NCI-H1694 treated with DMSO at 0.1 percent for 48 hours (cell line): ENCODE results near the gene CNTNAP4.

ENCODE experiments used
- DNase-seq: peaks from one replicate; lab custom pipeline; 2025; lab: John Stamatoyannopoulos, UW

Gene CNTNAP4

DNA sequence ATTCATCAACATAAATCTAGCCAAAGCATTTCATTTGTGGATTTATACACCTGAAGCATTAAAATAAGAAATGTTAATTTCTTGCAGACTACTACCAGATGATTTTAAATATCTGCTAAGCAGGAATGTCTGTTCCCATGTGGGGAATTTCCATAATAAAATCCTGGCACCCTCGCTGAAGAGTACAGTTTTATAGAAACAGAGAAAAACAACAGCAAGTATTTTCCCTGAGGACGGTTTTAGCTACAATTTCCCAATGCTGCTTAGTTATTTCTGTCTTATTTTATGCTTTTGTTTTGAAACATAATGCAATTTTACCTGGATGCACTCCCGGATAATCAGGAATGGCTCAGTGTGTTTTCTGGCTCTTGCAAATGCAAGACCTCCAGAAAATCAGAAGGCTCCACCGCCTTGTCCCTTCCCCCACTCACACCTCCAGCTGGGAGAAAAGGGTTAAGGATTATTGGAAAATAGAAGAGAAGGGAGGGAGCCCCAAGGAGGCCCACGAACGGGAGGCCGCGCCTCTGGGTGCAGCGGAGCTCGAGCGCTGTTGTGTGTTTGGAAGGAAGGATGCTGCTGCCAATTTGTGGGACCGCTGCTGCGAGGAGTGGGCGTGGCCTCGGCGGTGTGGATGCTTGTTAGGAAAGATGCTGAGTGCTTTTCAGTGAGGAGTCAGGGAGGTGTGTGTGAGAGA is at the start of gene CNTNAP4:
Gene CNTNAP4 (plus strand): TSS at position 657 of the 694 bp plus-strand sequence. CDS start 262 bp downstream, outside the sequence.
- peak; percentile 21 for DNase-seq

DNA sequence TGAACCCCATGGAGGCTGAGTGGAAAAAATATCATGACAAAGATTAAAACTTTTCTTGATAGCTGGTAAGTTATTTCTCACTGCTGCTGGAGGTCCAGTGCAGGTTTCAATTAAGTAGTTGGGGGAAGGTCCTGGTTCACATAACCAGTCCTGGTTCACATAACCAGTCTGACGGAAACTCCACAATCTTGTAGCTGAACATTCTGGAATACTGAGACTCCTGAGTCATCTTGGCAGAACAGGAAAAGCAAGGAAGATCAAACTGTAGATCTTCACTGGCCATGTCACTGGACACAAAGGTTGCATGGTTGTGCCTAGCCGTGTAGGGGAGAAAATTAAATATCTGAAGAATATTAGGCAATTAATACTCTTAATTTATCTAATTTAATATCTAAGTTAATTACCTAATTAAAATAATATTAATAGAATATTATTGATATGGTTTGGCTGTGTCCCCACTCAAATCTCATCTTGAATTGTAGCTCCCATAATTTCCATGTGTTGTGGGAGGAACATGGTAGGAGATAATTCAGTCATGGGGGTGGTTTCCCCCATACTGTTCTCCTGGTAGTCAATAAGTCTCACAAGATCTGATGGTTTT is 48.6 kb upstream of the CNTNAP4 start:
- no peak for DNase-seq

- no peak for DNase-seq
Measured at GRCh38 chr16:76232704-76233103, 44.5 kb upstream of the CNTNAP4 start.

DNA sequence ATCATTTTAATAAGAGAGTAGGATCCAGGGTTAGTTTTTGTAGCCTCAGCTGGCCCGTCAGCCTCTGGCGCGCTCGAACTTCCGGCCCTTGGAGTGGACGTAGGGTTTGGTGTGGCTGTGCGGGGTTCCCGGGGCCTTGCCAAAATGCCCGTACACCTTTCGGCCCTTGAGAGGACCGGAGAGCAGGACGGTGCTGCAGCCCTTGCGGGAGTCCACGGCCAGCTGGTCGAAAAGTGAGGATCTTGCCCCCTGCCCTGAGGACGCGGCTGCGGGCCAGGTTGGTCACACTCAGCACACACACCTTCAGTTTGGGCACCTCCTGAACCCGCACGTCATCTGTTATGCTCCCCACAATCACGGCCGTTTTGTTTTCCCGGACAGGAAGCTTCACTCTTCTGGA is 42.2 kb upstream of the CNTNAP4 start:
- DNase-seq: no peak

DNA sequence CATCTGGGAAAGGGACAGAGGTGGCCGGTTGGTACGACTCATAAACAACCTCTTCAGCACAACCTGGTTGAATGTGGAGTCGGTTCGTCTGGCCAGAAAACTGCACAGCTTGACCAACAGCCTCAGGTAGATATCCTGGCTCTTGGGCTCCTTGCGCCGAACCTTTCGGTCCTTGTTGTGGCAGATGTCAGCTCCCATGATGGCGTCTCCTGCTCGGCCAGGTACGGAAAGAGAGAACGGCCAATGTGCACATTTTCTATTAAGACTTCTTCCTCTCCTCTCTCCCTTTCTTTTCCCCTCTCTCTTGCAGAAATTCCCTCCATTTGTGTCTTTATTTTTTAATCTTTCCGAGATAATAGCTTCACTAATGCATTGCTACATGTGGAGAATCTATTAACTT is 41.8 kb upstream of the CNTNAP4 start:
- DNase-seq: no peak

- no peak for DNase-seq
Measured at GRCh38 chr16:76237471-76237870, 39.7 kb upstream of the CNTNAP4 start.

GRCh38 chr16:76241755-76242154 is 35.4 kb upstream of the CNTNAP4 start:
- no peak for DNase-seq

DNA sequence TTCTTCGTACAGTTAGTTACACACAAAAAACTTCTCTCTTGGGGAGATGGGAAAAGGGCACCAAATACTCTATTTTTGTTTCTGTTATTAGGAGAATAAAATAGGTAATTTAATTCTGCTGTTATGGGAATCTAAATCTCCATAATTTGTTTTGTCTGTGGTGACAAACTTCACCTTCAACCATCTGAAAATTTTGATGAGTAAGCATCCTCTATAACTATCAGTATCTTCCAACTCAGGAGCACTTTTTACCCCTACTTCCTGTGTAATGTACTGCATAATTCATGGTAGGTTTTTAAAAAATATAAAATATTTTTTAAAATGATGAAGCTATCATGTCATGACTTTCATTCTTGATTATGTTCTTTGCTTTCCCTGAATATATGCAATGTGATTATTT is 33.6 kb upstream of the CNTNAP4 start:
- no peak for DNase-seq

DNA sequence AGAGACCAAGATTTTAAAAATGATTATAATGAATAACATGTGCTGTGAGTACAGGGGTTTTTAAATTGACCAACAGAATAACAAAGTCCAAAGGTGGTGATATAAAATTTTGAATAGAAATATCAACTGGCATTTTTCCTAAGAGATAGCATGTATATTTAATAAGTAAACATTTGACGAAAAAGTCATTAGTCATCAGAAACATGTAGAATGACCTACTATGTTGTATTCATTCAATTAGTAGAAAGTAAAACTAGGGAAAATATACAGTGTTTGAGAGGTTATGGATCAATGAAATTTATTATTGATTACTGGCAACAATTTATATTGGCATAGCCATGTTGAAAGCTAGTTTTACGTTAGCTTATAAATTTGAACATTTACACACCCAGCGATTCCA is 30.6 kb upstream of the CNTNAP4 start:
- DNase-seq: no peak

DNA sequence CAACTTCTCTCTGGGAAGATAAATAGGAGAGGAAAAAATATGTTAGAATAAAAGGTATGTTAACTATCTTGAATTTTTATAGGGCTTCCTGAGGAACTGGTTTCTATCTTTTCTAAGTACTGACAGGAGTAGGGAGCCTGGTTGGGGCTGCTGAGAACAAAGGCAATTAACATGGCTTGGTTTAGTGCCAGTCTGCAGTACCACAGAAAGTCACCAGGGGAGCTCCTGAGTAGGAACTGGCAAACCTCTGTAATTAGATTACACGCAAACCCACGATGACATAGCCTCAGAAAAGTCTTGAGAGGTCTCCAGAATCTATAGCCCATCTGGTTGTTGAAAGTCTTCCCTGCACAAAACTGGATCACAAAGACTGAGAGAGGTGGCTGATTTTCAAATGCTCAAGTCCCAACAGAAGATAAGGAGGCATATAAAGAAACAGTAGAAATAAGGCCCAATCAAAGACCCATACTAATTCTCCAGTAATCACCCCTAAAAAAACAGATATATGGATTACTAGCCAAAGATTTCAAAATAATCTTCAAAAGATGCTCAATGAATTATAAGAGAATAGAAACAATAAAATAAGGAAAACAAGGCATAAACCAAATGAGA is 11.7 kb upstream of the CNTNAP4 start:
- no peak for DNase-seq

- no peak for DNase-seq
Measured at GRCh38 chr16:76268824-76269223, 8.4 kb upstream of the CNTNAP4 start.

- DNase-seq: no peak
Measured at GRCh38 chr16:76277460-76278030, 344 bp downstream of the CNTNAP4 start.

DNA sequence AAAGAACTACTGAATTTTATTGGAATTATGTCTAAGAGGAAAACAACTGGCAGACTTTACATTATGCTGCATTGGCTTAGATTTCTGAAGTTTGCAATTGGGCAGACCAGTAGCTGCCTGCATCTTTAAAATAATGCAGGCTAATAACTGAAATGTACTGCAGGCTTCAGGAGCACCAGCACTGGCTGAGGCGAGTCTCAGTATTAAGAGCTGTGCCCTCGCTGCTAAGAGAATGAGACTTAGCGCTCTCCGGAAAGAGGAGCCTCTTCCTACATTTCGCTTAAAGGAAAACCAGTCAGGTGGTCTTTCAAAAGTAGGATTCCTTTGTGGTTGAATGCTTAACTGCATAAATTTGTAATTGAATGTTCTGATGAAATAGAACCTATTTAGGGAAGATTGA is 885 bp downstream of the CNTNAP4 start:
- DNase-seq: no peak

DNA sequence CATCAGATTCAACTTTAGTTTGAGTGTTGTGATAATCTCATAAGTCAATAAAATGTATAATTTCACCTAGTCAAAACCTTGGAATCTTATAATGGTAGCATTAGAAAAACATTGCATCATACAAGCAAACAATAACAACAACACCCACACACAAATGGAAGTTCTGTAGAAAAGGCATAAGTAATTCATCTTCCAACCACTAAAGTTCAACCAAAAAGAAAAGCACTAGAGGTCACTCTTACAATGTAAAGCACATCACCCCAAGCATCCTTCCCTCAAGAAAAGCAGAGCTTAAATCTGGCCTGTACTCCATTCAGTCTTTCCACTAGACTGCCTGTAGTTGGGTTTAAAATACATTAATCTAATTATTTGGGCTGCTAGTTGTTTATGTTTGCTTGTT is 1.8 kb downstream of the CNTNAP4 start:
- DNase-seq: peak; percentile 71

- DNase-seq: no peak
Measured at GRCh38 chr16:76280421-76281215, 3.4 kb downstream of the CNTNAP4 start.

DNA sequence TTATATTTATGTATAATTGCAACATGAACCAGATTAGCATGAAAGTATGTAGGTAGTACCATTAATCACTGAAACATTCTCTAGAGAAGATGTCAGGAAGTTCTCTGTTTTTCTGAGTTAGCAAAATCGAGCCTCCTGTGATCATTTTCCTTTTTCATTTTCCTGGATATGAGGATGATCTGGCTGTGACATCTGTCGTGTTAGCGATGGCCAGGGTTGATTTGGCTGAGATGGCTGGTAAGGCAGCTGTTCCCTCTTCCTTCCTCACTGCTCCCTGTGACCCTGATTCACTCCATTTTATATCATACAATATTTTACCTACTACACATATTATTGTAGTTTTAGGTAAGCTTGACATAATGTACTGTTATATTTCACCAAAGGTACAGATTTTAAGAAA is 10.3 kb downstream of the CNTNAP4 start:
- DNase-seq: peak; percentile 74

- DNase-seq: peak; percentile 79
Measured at GRCh38 chr16:76292218-76292617, 15.0 kb downstream of the CNTNAP4 start.

DNA sequence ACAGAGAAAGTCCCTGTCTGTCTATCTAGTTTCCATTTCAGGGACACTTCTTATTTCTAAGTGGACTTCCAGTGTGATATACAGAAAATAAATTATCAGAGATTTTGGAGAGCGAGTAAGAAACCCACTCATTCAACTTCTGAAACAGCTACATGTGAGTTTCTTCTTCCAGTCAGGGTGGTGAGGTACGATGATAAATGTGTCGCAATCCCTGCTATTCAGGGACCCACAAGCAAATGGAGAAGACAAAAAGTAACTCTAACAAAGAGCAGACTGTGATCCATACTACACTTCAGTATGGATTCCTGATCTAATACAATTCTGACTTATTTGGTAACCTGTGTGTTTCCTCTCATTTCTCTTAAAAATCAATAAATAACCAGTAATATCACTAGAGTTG is 16.8 kb downstream of the CNTNAP4 start:
- DNase-seq: no peak

GRCh38 chr16:76294396-76295214 is 17.4 kb downstream of the CNTNAP4 start:
- no peak for DNase-seq

- DNase-seq: no peak
Measured at GRCh38 chr16:76297941-76298340, 20.7 kb downstream of the CNTNAP4 start.

- no peak for DNase-seq
Measured at GRCh38 chr16:76303637-76304314, 26.6 kb downstream of the CNTNAP4 start.
